ENCODE results near the gene RBPJ. TPM values are rescaled to one million over a fixed set of nuclear protein-coding genes. Genes with fewer than 3 reads are reported as not detected.
A peak's percentile ranks its signal among the peaks of the same experiment; 100 is the strongest.
"Not testable (repeated sequence)": the region's sequence is repeated elsewhere in the genome, so short reads cannot be mapped to it uniquely, and the experiment has no call there.

Gene RBPJ
- total and polyA plus RNA-seq, 11 donors = 21.9 to 84.3 (median 37.5) TPM

- no peak for DNase-seq
- no peaks in the 10 kb centered on the region for H3K9me3 ChIP-seq
- peak overlapping the region in 1 of 12 donors; percentile 0 for H3K27ac ChIP-seq
- H3K36me3 ChIP-seq = no peaks in the 10 kb centered on the region
- no peak for ATAC-seq
- WGBS, 4 donors = 79 to 87% (median 85%) methylated on average over 6 of the region's 6 CpGs
- intact Hi-C loops (cut with DNase I) = no loop called here
- H3K4me3 ChIP-seq = no peak overlapping the region
- peaks cover 0 to under 1% (median 0%) of the 10 kb centered on the region in 12 donors for H3K4me1 ChIP-seq
- TF ChIP-seq CTCF (IDR thresholded peaks at IDR 0.05) = no peak
- TF ChIP-seq POLR2A (IDR thresholded peaks at IDR 0.05) = no peak
- H3K27me3 ChIP-seq = no peaks in the 10 kb centered on the region
Measured at GRCh38 chr4:26307037-26307800, 13.6 kb upstream of the RBPJ start.

- TF ChIP-seq POLR2A (IDR thresholded peaks at IDR 0.05) (no peak), CTCF (IDR thresholded peaks at IDR 0.05) (no peak)
- Histone ChIP-seq H3K4me1 (peaks cover 0 to 4% (median 0%) of the 10 kb centered on the region in 12 donors), H3K4me3 (no peak overlapping the region), H3K27me3 (no peaks in the 10 kb centered on the region), H3K9me3 (peaks cover 0 to under 1% (median 0%) of the 10 kb centered on the region in 12 donors), H3K36me3 (no peaks in the 10 kb centered on the region), H3K27ac (no peak overlapping the region)
- intact Hi-C loops (cut with DNase I) = no loop called here
- DNase-seq = no peak
- no peak for ATAC-seq
Measured at GRCh38 chr4:26308568-26308967, 12.2 kb upstream of the RBPJ start.

GRCh38 chr4:26310264-26310663 is 10.6 kb upstream of the RBPJ start:
- Histone ChIP-seq H3K27me3 (no peaks in the 10 kb centered on the region), H3K4me3 (no peak overlapping the region), H3K36me3 (no peaks in the 10 kb centered on the region), H3K4me1 (peaks cover 0 to 4% (median 0%) of the 10 kb centered on the region in 12 donors), H3K27ac (no peak overlapping the region), H3K9me3 (peaks cover 0 to 18% (median 6%) of the 10 kb centered on the region in 12 donors)
- intact Hi-C loops (cut with DNase I) = no loop called here
- DNase-seq = no peak
- TF ChIP-seq CTCF (IDR thresholded peaks at IDR 0.05) = no peak
- no peak for TF ChIP-seq POLR2A (IDR thresholded peaks at IDR 0.05)
- WGBS, 4 donors = 74 to 80% (median 77%) methylated on average over 2 of the region's 2 CpGs
- ATAC-seq = no peak

GRCh38 chr4:26311633-26312032 is 9.2 kb upstream of the RBPJ start:
- H3K4me3 ChIP-seq = no peak overlapping the region
- TF ChIP-seq CTCF (IDR thresholded peaks at IDR 0.05) = no peak
- TF ChIP-seq POLR2A (IDR thresholded peaks at IDR 0.05) = no peak
- H3K4me1 ChIP-seq = peaks cover 0 to 4% (median 0%) of the 10 kb centered on the region in 12 donors
- ATAC-seq (no peak), DNase-seq (no peak)
- no peaks in the 10 kb centered on the region for H3K27me3 ChIP-seq
- H3K9me3 ChIP-seq = peaks cover 0 to 27% (median 12%) of the 10 kb centered on the region in 12 donors
- no peak overlapping the region for H3K27ac ChIP-seq
- intact Hi-C loops (cut with DNase I) = no loop called here
- no peaks in the 10 kb centered on the region for H3K36me3 ChIP-seq

- not testable (repeated sequence) for H3K4me3 ChIP-seq, H3K36me3 ChIP-seq, DNase-seq, H3K27ac ChIP-seq, H3K27me3 ChIP-seq, ATAC-seq
- H3K4me1 ChIP-seq = peaks cover 0 to 13% (median 1%) of the 10 kb centered on the region in 12 donors
- peaks cover 0 to 34% (median 12%) of the 10 kb centered on the region in 12 donors for H3K9me3 ChIP-seq
- intact Hi-C loops (cut with DNase I) = loop anchor here in 2 of 10 donors (5.0 kb wide), 2 partner anchors 233 to 547 kb away; partner anchors contain the start of gene STIM2 (in 1 of the 2)
- WGBS, 4 donors = 86 to 92% (median 89%) methylated on average over 8 of the region's 8 CpGs
Measured at GRCh38 chr4:26315316-26315932, 5.4 kb upstream of the RBPJ start.
